ENCODE measurements around the gene FOXN1.

DNA sequence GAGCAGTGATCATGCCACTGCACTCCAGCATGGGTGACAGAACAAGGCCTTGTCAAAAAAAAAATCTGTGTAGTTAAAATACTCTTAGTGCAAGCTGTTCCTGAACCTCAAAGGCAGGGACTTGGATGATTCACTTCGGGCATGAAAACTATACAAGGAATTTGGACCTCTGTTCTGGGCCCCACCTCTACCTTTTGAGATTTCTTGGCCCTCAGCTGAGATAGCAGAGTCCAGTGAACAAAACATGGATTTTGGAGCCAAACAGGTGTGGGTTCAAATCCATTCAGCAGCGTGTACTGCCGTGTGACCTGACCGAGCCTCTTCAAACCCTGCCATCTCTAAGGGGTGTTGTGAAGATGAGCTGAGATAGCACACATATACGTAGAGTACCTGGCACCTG is 25.9 kb upstream of the FOXN1 start:
- TF ChIP-seq TAF1 (IDR thresholded peaks at IDR 0.05; ENCODE audit: borderline replicate concordance, low read depth, low read length) (no peak), CTCF (IDR thresholded peaks at IDR 0.05) (no peak), EP300 (IDR thresholded peaks at IDR 0.05; ENCODE audit: borderline replicate concordance in 1 of 2, low read depth in 1 of 2, low read length in 1 of 2) (no peak), NRF1 (IDR thresholded peaks at IDR 0.05; ENCODE audit: low read depth, low read length) (no peak), GABPA (IDR thresholded peaks at IDR 0.05; ENCODE audit: low read depth) (no peak), POLR2AphosphoS5 (IDR thresholded peaks at IDR 0.05; ENCODE audit: low read depth, low read length) (no peak), TEAD4 (IDR thresholded peaks at IDR 0.05; ENCODE audit: borderline replicate concordance, insufficient read depth) (no peak), ELF1 (IDR thresholded peaks at IDR 0.05) (no peak), YY1 (IDR thresholded peaks at IDR 0.05; ENCODE audit: low read depth) (no peak), SMC3 (IDR thresholded peaks at IDR 0.05; ENCODE audit: low read depth, low read length) (no peak), SIN3A (IDR thresholded peaks at IDR 0.05; ENCODE audit: borderline replicate concordance, low read depth, low read length) (no peak), EZH2phosphoT487 (IDR thresholded peaks at IDR 0.05; ENCODE audit: borderline replicate concordance, low read depth) (no peak), RFX5 (IDR thresholded peaks at IDR 0.05; ENCODE audit: low read length) (no peak)
